Adrenal gland (tissue), 12 donors: ENCODE data around the gene PRPF40A. TPM values are rescaled to one million over a fixed set of nuclear protein-coding genes. Genes with fewer than 3 reads are reported as not detected.

ENCODE experiments used
- DNase-seq, 7 donors: peaks; one replicate each; pipeline ENCODE4 v3.0.0-alpha.2; 2019 to 2020
- H3K27ac ChIP-seq, 5 donors: fragments of 200-600 bp; sonication (generic) in 4 of 5; 1 replicate in 3 of 5; 2 replicates in 2 of 5; pipeline versions ENCODE4 v1.5.1 to v1.8.0; 2016 to 2020; ENCODE audit warnings: mild to moderate bottlenecking in 1 of 5
- H3K27me3 ChIP-seq: fragments of 200-600 bp; 2 replicates; pipeline ENCODE4 v1.8.0; 2021
- H3K36me3 ChIP-seq, 2 donors: fragments of 200-600 bp; replicated peaks in 1 of 2; 1 replicate in 1 of 2; 2 replicates in 1 of 2; pipeline versions ENCODE4 v1.5.1 to v1.8.0; 2018 to 2022
- H3K4me1 ChIP-seq, 2 donors: fragments of 200-600 bp; replicated peaks in 1 of 2; 1 replicate in 1 of 2; 2 replicates in 1 of 2; pipeline versions ENCODE4 v1.5.1 to v1.8.0; 2018 to 2021
- H3K4me3 ChIP-seq, 4 donors: fragments of 200-600 bp; sonication (generic) in 3 of 4; one replicate each; pipeline ENCODE4 v1.5.1; 2016 to 2018
- H3K9me3 ChIP-seq, 3 donors: fragments of 200-600 bp; sonication (generic) in 1 of 3; replicated peaks in 1 of 3; 1 replicate in 2 of 3; 2 replicates in 1 of 3; pipeline versions ENCODE4 v1.5.1 to v1.8.0; 2016 to 2021
- POLR2A ChIP-seq, 2 donors: fragments of 450-650 bp; IDR thresholded peaks; one replicate each; pipeline ENCODE4 v1.6.1; 2017; ENCODE audit warnings: antibody characterized with exemption in 2 of 2, mild to moderate bottlenecking in 2 of 2, moderate library complexity in 1 of 2
- WGBS, 4 donors: extraction: QIAGEN DNeasy Blood & Tissue Kit in 2 of 4; methylation state at CpG; one replicate each; pipeline versions ENCODE4 v1.1.5 to v1.1.7; 2013 to 2017; 5-methylcytosine and 5-hydroxymethylcytosine counted together
- intact Hi-C, 2 donors: fragments of 100-400 bp; cut with DNase I; formaldehyde crosslinking; loops; one replicate each; pipeline versions ENCODE4 v1.14.1 to v1.15.0; 2022 to 2023
- polyA plus RNA-seq, 3 donors: library from polyadenylated mRNA; stranded (reverse); fragments of 200-250 nt in 2 of 3; fragments of 350-450 nt in 1 of 3; fragmentation: Illumina TruSeq in 1 of 3; extraction: RNeasy Lipid Tissue Mini Kit (QIAGEN cat#74804) in 1 of 3; gene quantifications; one replicate each; pipeline ENCODE4 v1.2.3, GENCODE V29; 2013 to 2014
- total RNA-seq, 9 donors: library from RNA; depleted of rRNA in 4 of 9; stranded (reverse); fragments of >200 nt in 4 of 9; fragments of 120-200 nt in 1 of 9; fragmentation: NEBNext Ultra II Directional in 1 of 9; extraction: Animal tissue kit (Norgen Biotek cat#: 25700) in 1 of 9; gene quantifications; one replicate each; pipeline versions ENCODE4 v1.1.0 to v1.2.4, GENCODE V29; 2013 to 2023
- TF ChIP-seq, protein P1 (sequence below), 6 experiments: fragments of 450-650 bp in 4 of 6; fragments of 200-600 bp in 2 of 6; sonication (generic) in 1 of 6; IDR thresholded peaks; 1 replicate in 5 of 6; 2 replicates in 1 of 6; pipeline versions ENCODE4 v1.5.1 to v1.8.0; 2016 to 2021; ENCODE audit warnings: antibody characterized with exemption in 6 of 6, mild to moderate bottlenecking in 2 of 6, moderate library complexity in 1 of 6
- donor health status: healthy with polysubstance abuse.
- donor health status: Bipolar disorder and iron deficiency.
- donor health status: DM: yes; HTN: yes; CAD: no.
- donor health status: DM: no; HTN: no; CAD: no.
- donor health status: DM: no; HTN: no; CAD: no.
- donor health status: DM: yes; HTN: yes; CAD: no.

Gene PRPF40A
- total and polyA plus RNA-seq, 12 donors, result 15.6 to 133 (median 68.9) TPM

DNA sequence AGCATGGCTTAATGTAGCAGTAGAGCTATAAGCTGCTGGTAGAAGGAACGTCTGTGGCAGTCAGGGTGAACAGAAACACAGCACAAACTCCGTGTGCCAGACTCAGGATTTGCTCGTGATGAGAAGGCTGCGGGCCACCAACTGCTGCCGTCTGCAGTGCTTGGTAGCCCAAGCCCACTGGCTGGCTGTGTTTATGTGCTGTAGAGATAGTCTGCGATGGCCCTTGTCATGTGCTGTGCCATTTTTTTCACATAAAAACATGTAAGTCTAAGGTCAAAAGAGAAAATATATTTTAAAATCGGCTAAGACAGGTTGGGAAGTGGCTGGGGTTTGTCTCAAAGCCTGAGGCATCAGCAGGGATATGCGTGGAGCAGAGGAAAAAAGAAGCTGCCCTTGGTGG is 78.7 kb downstream of the PRPF40A start:
- 75 to 82% (median 77%) methylated on average over 8 of the region's 8 CpGs for WGBS, 4 donors
- TF ChIP-seq POLR2A (IDR thresholded peaks at IDR 0.05), result no peak
- TF ChIP-seq, protein P1, sequence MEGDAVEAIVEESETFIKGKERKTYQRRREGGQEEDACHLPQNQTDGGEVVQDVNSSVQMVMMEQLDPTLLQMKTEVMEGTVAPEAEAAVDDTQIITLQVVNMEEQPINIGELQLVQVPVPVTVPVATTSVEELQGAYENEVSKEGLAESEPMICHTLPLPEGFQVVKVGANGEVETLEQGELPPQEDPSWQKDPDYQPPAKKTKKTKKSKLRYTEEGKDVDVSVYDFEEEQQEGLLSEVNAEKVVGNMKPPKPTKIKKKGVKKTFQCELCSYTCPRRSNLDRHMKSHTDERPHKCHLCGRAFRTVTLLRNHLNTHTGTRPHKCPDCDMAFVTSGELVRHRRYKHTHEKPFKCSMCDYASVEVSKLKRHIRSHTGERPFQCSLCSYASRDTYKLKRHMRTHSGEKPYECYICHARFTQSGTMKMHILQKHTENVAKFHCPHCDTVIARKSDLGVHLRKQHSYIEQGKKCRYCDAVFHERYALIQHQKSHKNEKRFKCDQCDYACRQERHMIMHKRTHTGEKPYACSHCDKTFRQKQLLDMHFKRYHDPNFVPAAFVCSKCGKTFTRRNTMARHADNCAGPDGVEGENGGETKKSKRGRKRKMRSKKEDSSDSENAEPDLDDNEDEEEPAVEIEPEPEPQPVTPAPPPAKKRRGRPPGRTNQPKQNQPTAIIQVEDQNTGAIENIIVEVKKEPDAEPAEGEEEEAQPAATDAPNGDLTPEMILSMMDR (IDR thresholded peaks at IDR 0.05), result no peak

DNA sequence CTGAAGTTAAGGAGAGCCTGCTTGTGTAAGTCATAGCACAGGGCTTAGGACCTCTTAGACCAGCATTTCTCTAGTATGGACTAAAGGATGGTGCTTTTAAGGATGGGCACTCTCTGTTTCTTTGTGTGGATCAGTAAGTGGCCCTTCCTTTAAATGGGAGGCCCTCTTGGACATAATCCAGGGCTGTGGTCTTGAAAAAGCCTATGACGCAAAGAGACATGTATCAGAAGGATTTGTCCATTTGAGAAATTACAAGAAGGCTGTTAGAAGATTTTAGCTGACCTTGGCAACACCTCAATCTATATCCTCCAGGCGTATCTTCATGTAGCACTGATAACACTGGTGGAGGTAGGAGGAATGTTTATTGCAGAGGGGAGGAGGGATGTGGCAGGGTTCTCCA is 79.2 kb downstream of the PRPF40A start:
- intact Hi-C loops, result loop anchor here (5.0 to 10.0 kb wide), 3 partner anchors 303 to 601 kb away; partner anchors contain the start of gene FMNL2 (in 1 of the 2)
- TF ChIP-seq, protein P1 (IDR thresholded peaks at IDR 0.05), result no peak
- no peak for TF ChIP-seq POLR2A (IDR thresholded peaks at IDR 0.05)
- no peak for DNase-seq
- Histone ChIP-seq H3K27me3 (no peaks in the 10 kb centered on the region), H3K27ac (no peak overlapping the region), H3K36me3 (peaks cover 0 to 70% of the 10 kb centered on the region in 2 donors), H3K4me1 (no peaks in the 10 kb centered on the region), H3K9me3 (no peaks in the 10 kb centered on the region), H3K4me3 (no peak overlapping the region)
- WGBS, 4 donors, result 87 to 88% (median 88%) methylated on average over 2 of the region's 2 CpGs

More for the DNA sequence above, 78.7 kb downstream of the PRPF40A start:
- Histone ChIP-seq H3K4me3 (no peak overlapping the region), H3K36me3 (peaks cover 0 to 70% of the 10 kb centered on the region in 2 donors), H3K4me1 (no peaks in the 10 kb centered on the region), H3K27ac (no peak overlapping the region), H3K9me3 (no peaks in the 10 kb centered on the region), H3K27me3 (no peaks in the 10 kb centered on the region)
- DNase-seq, result no peak
- intact Hi-C loops, result loop anchor here (5.0 to 10.0 kb wide), 3 partner anchors 304 to 601 kb away; partner anchors contain the start of gene FMNL2 (in 1 of the 2)

DNA sequence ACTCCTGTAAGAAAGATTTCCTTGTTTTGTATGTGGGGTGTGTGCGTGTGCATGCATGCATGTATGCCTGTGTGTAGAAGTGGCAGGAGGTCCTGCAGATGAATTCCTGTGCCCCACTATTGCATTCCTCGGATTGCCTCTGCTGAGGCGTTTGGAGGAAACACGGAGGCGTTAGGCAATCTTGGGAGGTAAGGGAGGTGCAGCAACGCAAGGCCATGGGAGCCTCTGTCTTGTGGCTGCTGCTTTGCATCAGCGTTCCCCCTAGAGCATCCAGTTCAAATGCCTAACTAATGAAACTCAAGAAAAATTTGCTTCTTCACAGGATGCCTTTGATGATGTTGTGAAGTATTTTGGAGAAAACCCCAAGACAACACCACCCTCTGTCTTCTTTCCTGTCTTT is 80.0 kb downstream of the PRPF40A start:
- no peak overlapping the region for H3K27ac ChIP-seq
- H3K4me1 ChIP-seq, result no peaks in the 10 kb centered on the region
- DNase-seq, result no peak
- peaks cover 0 to 70% of the 10 kb centered on the region in 2 donors for H3K36me3 ChIP-seq
- intact Hi-C loops, result loop anchor here (5.0 to 10.0 kb wide), 3 partner anchors 302 to 600 kb away; partner anchors contain the start of gene FMNL2 (in 1 of the 2)
- H3K27me3 ChIP-seq, result no peaks in the 10 kb centered on the region
- WGBS, 4 donors, result 82 to 98% (median 88%) methylated on average over 7 of the region's 7 CpGs
- TF ChIP-seq, protein P1 (IDR thresholded peaks at IDR 0.05), result no peak
- no peak for TF ChIP-seq POLR2A (IDR thresholded peaks at IDR 0.05)
- no peaks in the 10 kb centered on the region for H3K9me3 ChIP-seq
- no peak overlapping the region for H3K4me3 ChIP-seq

DNA sequence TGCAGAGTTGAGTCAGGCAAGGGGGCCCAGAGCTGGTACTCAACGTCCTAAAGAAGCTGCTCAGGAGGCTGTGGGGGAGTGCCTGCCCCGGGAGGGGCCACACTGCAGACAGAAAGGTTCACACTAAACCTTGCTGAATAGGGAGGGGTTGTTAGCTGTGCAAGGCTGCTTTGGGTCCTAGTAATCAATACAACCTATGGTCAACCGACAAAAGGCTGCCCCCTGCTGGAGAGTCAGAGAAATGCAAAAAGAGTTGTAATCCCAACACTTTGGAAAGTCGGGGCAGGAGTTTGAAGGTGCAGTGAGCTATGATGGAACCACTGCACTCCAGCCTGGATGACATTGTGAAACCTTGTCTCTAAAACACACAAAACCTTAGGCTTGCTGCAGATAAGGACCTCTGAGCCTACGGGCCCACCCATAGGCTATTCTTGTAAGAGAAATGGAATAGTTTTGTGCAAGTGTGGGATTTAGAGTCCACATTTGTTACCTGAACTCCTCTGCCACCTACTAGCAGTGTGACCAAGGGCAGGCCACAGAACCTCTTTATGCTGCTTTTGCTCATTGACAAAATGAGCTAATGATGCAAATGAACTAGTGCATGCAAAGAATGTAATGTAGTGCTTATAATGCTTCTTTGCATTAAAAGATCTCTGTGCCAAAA is 81.5 kb downstream of the PRPF40A start:
- TF ChIP-seq POLR2A (IDR thresholded peaks at IDR 0.05), result no peak
- TF ChIP-seq, protein P1 (IDR thresholded peaks at IDR 0.05), result peak; percentile 71 to 85 (median 81)
- intact Hi-C loops, result loop anchor here (5.0 to 10.0 kb wide), 3 partner anchors 301 to 598 kb away; partner anchors contain the start of gene FMNL2 (in 1 of the 2)
- peak; percentile 45 to 84 (median 69) for DNase-seq
- Histone ChIP-seq H3K4me1 (no peaks in the 10 kb centered on the region), H3K27me3 (no peaks in the 10 kb centered on the region), H3K4me3 (no peak overlapping the region), H3K27ac (no peak overlapping the region), H3K36me3 (peaks cover 0 to 67% of the 10 kb centered on the region in 2 donors), H3K9me3 (no peaks in the 10 kb centered on the region)
- WGBS, 4 donors, result 28 to 35% (median 32%) methylated on average over 5 of the region's 5 CpGs
